ENCODE results near the gene OSBPL10.

Gene OSBPL10

DNA sequence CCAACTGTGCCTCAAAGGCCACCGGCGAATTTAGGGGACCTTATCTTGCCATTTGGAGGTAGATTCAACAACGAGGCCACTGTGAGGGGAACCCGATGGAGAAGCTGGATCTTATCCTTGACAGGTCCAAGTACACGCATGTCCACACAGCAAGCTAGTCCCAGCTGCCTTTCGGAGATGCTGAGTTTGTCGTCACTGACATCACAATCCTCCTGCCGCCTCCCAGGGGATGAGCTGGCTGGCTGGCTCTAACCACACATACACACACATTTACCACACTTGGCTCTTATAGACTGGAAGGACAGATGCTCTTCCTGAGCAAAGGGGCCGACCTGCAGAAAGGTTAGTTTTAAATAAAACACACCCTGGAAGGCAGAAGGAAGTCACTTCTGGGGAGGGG, 272.1 kb downstream of the OSBPL10 start:
- TF ChIP-seq, protein P1, sequence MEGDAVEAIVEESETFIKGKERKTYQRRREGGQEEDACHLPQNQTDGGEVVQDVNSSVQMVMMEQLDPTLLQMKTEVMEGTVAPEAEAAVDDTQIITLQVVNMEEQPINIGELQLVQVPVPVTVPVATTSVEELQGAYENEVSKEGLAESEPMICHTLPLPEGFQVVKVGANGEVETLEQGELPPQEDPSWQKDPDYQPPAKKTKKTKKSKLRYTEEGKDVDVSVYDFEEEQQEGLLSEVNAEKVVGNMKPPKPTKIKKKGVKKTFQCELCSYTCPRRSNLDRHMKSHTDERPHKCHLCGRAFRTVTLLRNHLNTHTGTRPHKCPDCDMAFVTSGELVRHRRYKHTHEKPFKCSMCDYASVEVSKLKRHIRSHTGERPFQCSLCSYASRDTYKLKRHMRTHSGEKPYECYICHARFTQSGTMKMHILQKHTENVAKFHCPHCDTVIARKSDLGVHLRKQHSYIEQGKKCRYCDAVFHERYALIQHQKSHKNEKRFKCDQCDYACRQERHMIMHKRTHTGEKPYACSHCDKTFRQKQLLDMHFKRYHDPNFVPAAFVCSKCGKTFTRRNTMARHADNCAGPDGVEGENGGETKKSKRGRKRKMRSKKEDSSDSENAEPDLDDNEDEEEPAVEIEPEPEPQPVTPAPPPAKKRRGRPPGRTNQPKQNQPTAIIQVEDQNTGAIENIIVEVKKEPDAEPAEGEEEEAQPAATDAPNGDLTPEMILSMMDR (IDR thresholded peaks at IDR 0.05): no peak
- Histone ChIP-seq H3K4me1 (peaks cover 10% of the 10 kb centered on the region), H3K4me2 (ENCODE audit: low read length) (no peak overlapping the region), H3K79me2 (no peaks in the 10 kb centered on the region), H3K27ac (no peak overlapping the region), H2AFZ (no peak overlapping the region), H3K9ac (no peak overlapping the region), H3K36me3 (ENCODE audit: control insufficient read depth, insufficient read depth, low read length) (no peaks in the 10 kb centered on the region), H3K9me3 (ENCODE audit: control insufficient read depth, low read length) (no peaks in the 10 kb centered on the region), H3K27me3 (ENCODE audit: control insufficient read depth, insufficient read depth, low read length) (no peaks in the 10 kb centered on the region), H3K4me3 (ENCODE audit: low read depth, low read length) (no peak overlapping the region)

DNA sequence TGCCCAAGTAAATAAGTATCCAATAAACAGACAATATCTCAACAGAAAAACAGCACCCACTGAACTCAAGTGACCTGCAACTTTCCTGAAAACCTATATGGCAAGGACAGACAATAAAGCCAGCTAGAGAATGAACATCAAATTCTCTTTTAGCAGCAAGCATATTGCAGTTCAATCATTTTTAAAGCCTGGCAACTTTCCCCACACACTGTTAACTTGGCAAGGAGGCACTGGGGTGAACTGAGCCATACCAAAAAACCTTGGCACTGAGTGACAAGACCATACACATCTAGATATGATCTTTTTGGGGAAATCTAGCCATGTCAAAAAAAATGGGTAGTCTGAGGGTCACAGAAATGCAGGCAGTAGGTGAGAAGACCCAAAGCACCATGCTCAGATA, 273.8 kb downstream of the OSBPL10 start:
- Histone ChIP-seq H3K27me3 (ENCODE audit: control insufficient read depth, insufficient read depth, low read length) (no peaks in the 10 kb centered on the region), H3K4me3 (ENCODE audit: low read depth, low read length) (no peak overlapping the region), H3K4me2 (ENCODE audit: low read length) (no peak overlapping the region), H2AFZ (no peak overlapping the region), H3K36me3 (ENCODE audit: control insufficient read depth, insufficient read depth, low read length) (no peaks in the 10 kb centered on the region), H3K27ac (no peak overlapping the region), H3K9me3 (ENCODE audit: control insufficient read depth, low read length) (no peaks in the 10 kb centered on the region), H3K4me1 (peaks cover 10% of the 10 kb centered on the region), H3K79me2 (no peaks in the 10 kb centered on the region), H3K9ac (no peak overlapping the region)
- TF ChIP-seq, protein P1 (IDR thresholded peaks at IDR 0.05): no peak

DNA sequence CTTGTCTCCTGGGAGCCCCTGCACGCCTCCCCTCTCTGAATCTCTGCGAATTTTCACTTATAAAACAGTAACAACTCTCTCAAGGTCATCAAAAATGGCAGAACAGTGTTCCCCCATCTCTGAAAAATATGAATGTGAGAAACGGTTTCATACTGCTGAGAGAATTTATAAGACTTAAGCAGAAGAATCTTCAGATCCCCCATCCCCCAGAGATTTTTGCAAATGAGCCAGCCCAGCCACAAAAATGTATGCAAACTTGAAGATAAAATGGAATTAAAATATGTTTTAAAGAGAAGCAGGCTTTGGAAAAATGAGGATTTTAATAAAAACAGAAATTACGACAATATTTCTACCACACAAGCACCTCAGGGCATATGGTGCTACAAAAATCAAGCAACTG, 275.3 kb downstream of the OSBPL10 start:
- Histone ChIP-seq H3K4me3 (ENCODE audit: low read depth, low read length) (no peak overlapping the region), H3K4me2 (ENCODE audit: low read length) (no peak overlapping the region), H3K27ac (no peak overlapping the region), H3K4me1 (peaks cover 10% of the 10 kb centered on the region), H3K79me2 (no peaks in the 10 kb centered on the region), H3K36me3 (ENCODE audit: control insufficient read depth, insufficient read depth, low read length) (no peaks in the 10 kb centered on the region), H3K9ac (no peak overlapping the region), H3K9me3 (ENCODE audit: control insufficient read depth, low read length) (no peaks in the 10 kb centered on the region), H2AFZ (no peak overlapping the region), H3K27me3 (ENCODE audit: control insufficient read depth, insufficient read depth, low read length) (no peaks in the 10 kb centered on the region)
- TF ChIP-seq, protein P1 (IDR thresholded peaks at IDR 0.05): no peak

DNA sequence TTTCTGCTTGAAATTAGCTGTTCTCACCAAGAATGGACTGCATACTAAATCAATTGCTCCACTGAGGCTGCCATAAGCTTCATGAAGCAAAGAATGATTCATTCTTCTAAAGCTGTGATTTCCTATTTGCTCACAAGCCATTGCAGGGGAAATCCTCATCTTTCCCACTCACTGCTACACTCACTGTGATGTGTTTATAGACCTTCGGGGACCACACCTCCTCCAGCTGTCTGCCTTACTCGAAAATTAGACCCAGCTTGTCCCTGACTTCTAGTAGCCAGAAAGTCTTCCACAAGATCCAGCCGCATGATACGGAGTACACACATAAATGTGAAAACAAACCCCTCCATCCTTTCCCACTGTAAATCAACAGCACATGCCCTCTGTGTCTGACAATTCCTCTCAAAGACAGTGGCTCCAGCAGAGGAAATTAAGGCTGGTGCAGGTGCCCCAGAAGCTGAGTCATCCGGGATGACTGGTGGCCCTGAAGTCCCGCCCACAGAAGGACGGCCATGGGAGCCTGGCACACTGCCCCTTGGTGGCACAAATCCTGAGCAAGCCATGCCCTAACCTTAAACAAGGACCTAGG, 276.4 kb downstream of the OSBPL10 start:
- Histone ChIP-seq H3K27me3 (ENCODE audit: control insufficient read depth, insufficient read depth, low read length) (no peaks in the 10 kb centered on the region), H3K4me3 (ENCODE audit: low read depth, low read length) (no peak overlapping the region), H3K27ac (no peak overlapping the region), H3K36me3 (ENCODE audit: control insufficient read depth, insufficient read depth, low read length) (no peaks in the 10 kb centered on the region), H3K9me3 (ENCODE audit: control insufficient read depth, low read length) (no peaks in the 10 kb centered on the region), H3K9ac (no peak overlapping the region), H3K4me1 (peaks cover 10% of the 10 kb centered on the region), H3K79me2 (no peaks in the 10 kb centered on the region), H3K4me2 (ENCODE audit: low read length) (no peak overlapping the region), H2AFZ (no peak overlapping the region)
- TF ChIP-seq, protein P1 (IDR thresholded peaks at IDR 0.05): no peak

DNA sequence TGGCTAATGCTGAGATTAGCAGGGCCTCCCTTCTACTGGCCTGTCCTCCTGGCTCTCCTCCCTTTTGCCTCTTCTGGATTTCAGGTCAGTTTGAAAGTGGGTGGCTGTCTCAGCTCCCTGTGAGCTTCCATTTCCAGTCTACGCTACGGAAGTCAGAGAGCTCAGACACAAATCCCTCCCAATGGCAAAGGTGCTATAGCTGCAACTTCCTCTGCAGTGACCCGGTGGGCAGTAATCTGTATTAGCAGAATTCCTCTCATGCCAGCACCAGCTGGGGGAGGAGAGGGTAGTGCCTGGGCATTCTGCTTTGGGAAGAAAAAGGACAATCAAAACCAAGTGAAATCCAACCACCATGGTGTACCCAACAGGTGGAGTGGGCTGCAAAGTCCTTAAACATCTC, 276.9 kb downstream of the OSBPL10 start:
- no peaks in the 10 kb centered on the region for H3K27me3 ChIP-seq (ENCODE audit: control insufficient read depth, insufficient read depth, low read length)
- TF ChIP-seq, protein P1 (IDR thresholded peaks at IDR 0.05): no peak
- H2AFZ ChIP-seq: no peak overlapping the region
- no peak overlapping the region for H3K4me3 ChIP-seq (ENCODE audit: low read depth, low read length)
- no peak overlapping the region for H3K27ac ChIP-seq
- no peaks in the 10 kb centered on the region for H3K9me3 ChIP-seq (ENCODE audit: control insufficient read depth, low read length)
- no peaks in the 10 kb centered on the region for H3K36me3 ChIP-seq (ENCODE audit: control insufficient read depth, insufficient read depth, low read length)
- H3K79me2 ChIP-seq: no peaks in the 10 kb centered on the region
- peaks cover 10% of the 10 kb centered on the region for H3K4me1 ChIP-seq
- no peak overlapping the region for H3K9ac ChIP-seq
- H3K4me2 ChIP-seq (ENCODE audit: low read length): no peak overlapping the region

Measured in parathyroid adenoma (tissue), 2 donors.